IMR-90 (cell line): Measurements from ENCODE around the gene TANK. TPM values are rescaled to one million over a fixed set of nuclear protein-coding genes. Genes with fewer than 3 reads are reported as not detected.

Source experiments
- ATAC-seq: fragments of 200-7000 bp; cut with Tn5 transposase; 2 replicates; pipeline ENCODE4 v1.9.1; 2020; ENCODE audit warnings: low read depth, mild to moderate bottlenecking, moderate library complexity
- BruUV-seq: library from RNA; stranded (reverse); fragments of 400-500 nt; replicated peaks from 2 replicates; lab custom pipeline; 2021; lab: Mats Ljungman, UMichigan
- CTCF ChIA-PET: fragments of 300-600 bp; formaldehyde crosslinking; extraction: SDS; loops from one replicate; lab custom pipeline; 2021; ENCODE audit warnings: antibody characterized with exemption; lab: Yijun Ruan, JAX
- POLR2A ChIA-PET: fragments of 300-600 bp; sonication (Branson Sonifier 250); formaldehyde crosslinking; loops from one replicate; lab custom pipeline; 2022; ENCODE audit warnings: antibody characterized with exemption; ENCODE audit not compliant: unreplicated experiment; lab: Charles Lee
- DNase-seq: peaks from one replicate; pipeline ENCODE4 v3.0.0; 2013
- H2AFZ ChIP-seq: replicated peaks from 2 replicates; pipeline ENCODE3; 2013; ENCODE audit warnings: low read length, mild to moderate bottlenecking; ENCODE audit not compliant: poor library complexity
- H2AK5ac ChIP-seq: 2 replicates; pipeline ENCODE4 v1.6.1; 2013; ENCODE audit warnings: low read depth, low read length, inconsistent platforms
- H2AK9ac ChIP-seq: replicated peaks from 2 replicates; pipeline ENCODE3; 2013; ENCODE audit warnings: mild to moderate bottlenecking, low read depth, low read length, moderate library complexity; ENCODE audit not compliant: poor library complexity
- H2BK120ac ChIP-seq: 2 replicates; pipeline ENCODE4 v1.6.1; 2013; ENCODE audit warnings: low read depth, low read length, inconsistent platforms
- H2BK15ac ChIP-seq: 3 replicates; pipeline ENCODE4 v1.6.1; 2013; ENCODE audit warnings: low read depth, low read length, inconsistent platforms
- H2BK20ac ChIP-seq: 2 replicates; pipeline ENCODE4 v1.6.1; 2013; ENCODE audit warnings: low read depth, mild to moderate bottlenecking, inconsistent platforms, low read length, moderate library complexity
- H2BK5ac ChIP-seq: 2 replicates; pipeline ENCODE4 v1.6.1; 2013; ENCODE audit warnings: mild to moderate bottlenecking, low read depth, low read length, inconsistent platforms; ENCODE audit not compliant: poor library complexity, severe bottlenecking
- H3K14ac ChIP-seq: replicated peaks from 2 replicates; pipeline ENCODE4 v1.6.1; 2013; ENCODE audit warnings: low read depth, low read length, inconsistent platforms
- H3K18ac ChIP-seq: 2 replicates; pipeline ENCODE4 v1.6.1; 2013; ENCODE audit warnings: low read depth, low read length, control low read depth
- H3K23ac ChIP-seq: 2 replicates; pipeline ENCODE4 v1.6.1; 2013; ENCODE audit warnings: low read depth, low read length, inconsistent platforms
- H3K27ac ChIP-seq: 2 replicates; pipeline ENCODE4 v1.5.1; 2013; ENCODE audit warnings: mild to moderate bottlenecking, control low read depth, low read length; ENCODE audit not compliant: insufficient read depth
- H3K27me3 ChIP-seq: 2 replicates; pipeline ENCODE4 v1.6.1; 2013; ENCODE audit warnings: low read length; ENCODE audit not compliant: control insufficient read depth, insufficient read depth
- H3K36me3 ChIP-seq: 2 replicates; pipeline ENCODE4 v1.6.1; 2013; ENCODE audit warnings: low read length, mixed read lengths; ENCODE audit not compliant: control insufficient read depth, insufficient read depth
- H3K4ac ChIP-seq: 2 replicates; pipeline ENCODE4 v1.6.1; 2013; ENCODE audit warnings: low read depth, low read length, inconsistent platforms
- H3K4me1 ChIP-seq: 2 replicates; pipeline ENCODE4 v1.6.1; 2013; ENCODE audit warnings: low read length, mixed read lengths; ENCODE audit not compliant: control insufficient read depth, insufficient read depth
- H3K4me2 ChIP-seq: 2 replicates; pipeline ENCODE4 v1.6.1; 2013; ENCODE audit warnings: low read depth, mild to moderate bottlenecking, control low read depth, low read length, moderate library complexity
- H3K4me3 ChIP-seq: 2 replicates; pipeline ENCODE4 v1.5.1; 2013; ENCODE audit warnings: low read depth, mild to moderate bottlenecking, control low read depth, low read length, moderate library complexity; ENCODE audit not compliant: insufficient read depth
- H3K56ac ChIP-seq: 2 replicates; pipeline ENCODE4 v1.6.1; 2013; ENCODE audit warnings: low read length, inconsistent platforms; ENCODE audit not compliant: insufficient read depth; ENCODE audit errors: extremely low read depth
- H3K79me1 ChIP-seq, 2 experiments: 2 replicates each; pipeline ENCODE4 v1.6.1; 2013; ENCODE audit warnings: low read length in 2 of 2, inconsistent platforms in 1 of 2, low read depth in 1 of 2
- H3K9ac ChIP-seq: 2 replicates; pipeline ENCODE4 v1.6.1; 2013; ENCODE audit warnings: low read depth, low read length, control low read depth
- H3K9me1 ChIP-seq: 2 replicates; pipeline ENCODE4 v1.6.1; 2013; ENCODE audit warnings: low read length, inconsistent platforms; ENCODE audit not compliant: insufficient read depth
- H3K9me3 ChIP-seq: 2 replicates; pipeline ENCODE4 v1.6.1; 2013; ENCODE audit warnings: low read length; ENCODE audit not compliant: control insufficient read depth, insufficient read depth
- H4K20me1 ChIP-seq: 2 replicates; pipeline ENCODE4 v1.6.1; 2013; ENCODE audit warnings: low read length, inconsistent platforms; ENCODE audit not compliant: insufficient read depth
- H4K5ac ChIP-seq: 2 replicates; pipeline ENCODE4 v1.6.1; 2013; ENCODE audit warnings: mild to moderate bottlenecking, low read depth, low read length, control low read depth
- H4K8ac ChIP-seq, 2 experiments: 2 replicates each; pipeline ENCODE4 v1.6.1; 2013; ENCODE audit warnings: low read depth in 2 of 2, low read length in 2 of 2, control low read depth in 1 of 2, inconsistent platforms in 1 of 2
- H4K91ac ChIP-seq: 2 replicates; pipeline ENCODE4 v1.6.1; 2013; ENCODE audit warnings: low read depth, low read length, inconsistent platforms; ENCODE audit not compliant: insufficient read depth
- BHLHE40 ChIP-seq: fragments of 150-350 bp; IDR thresholded peaks from 2 replicates; pipeline ENCODE4 v1.6.1; 2016; ENCODE audit warnings: mild to moderate bottlenecking, low read depth, low read length
- CHD1 ChIP-seq: IDR thresholded peaks from 2 replicates; pipeline ENCODE4 v1.6.1; 2012; ENCODE audit warnings: low read depth, low read length, improper control_type of control experiment
- FOS ChIP-seq: fragments of 150-350 bp; IDR thresholded peaks from 2 replicates; pipeline ENCODE4 v1.6.1; 2016; ENCODE audit warnings: low read depth, low read length
- MAFK ChIP-seq: IDR thresholded peaks from 2 replicates; pipeline ENCODE4 v1.6.1; 2012; ENCODE audit warnings: low read depth, low read length, improper control_type of control experiment
- POLR2A ChIP-seq: IDR thresholded peaks from 2 replicates; pipeline ENCODE4 v1.6.1; 2012; ENCODE audit warnings: mild to moderate bottlenecking, low read depth, low read length
- RAD21 ChIP-seq: IDR thresholded peaks from 2 replicates; pipeline ENCODE4 v1.6.1; 2012; ENCODE audit warnings: low read length, improper control_type of control experiment
- RCOR1 ChIP-seq: IDR thresholded peaks from 2 replicates; pipeline ENCODE4 v1.6.1; 2012; ENCODE audit warnings: mild to moderate bottlenecking, low read length, improper control_type of control experiment; ENCODE audit not compliant: insufficient replicate concordance
- RFX5 ChIP-seq: IDR thresholded peaks from 2 replicates; pipeline ENCODE4 v1.8.0; 2012; ENCODE audit warnings: low read depth, mild to moderate bottlenecking, low read length, moderate library complexity
- WGBS, 2 experiments: methylation state at CpG; one replicate each; pipeline versions ENCODE4 v1.1.5 to v1.1.7; 2013; ENCODE audit warnings: missing lambda C conversion rate in 2 of 2; ENCODE audit not compliant: insufficient read length in 1 of 2; ENCODE audit errors: extremely low coverage in 2 of 2; 5-methylcytosine and 5-hydroxymethylcytosine counted together
- dilution Hi-C: fragments of 300-500 bp; cut with HindIII; formaldehyde crosslinking; loops from one replicate; pipeline ENCODE4 v1.14.3; 2018; ENCODE audit warnings: low sequenced_read_pairs; ENCODE audit not compliant: unreplicated experiment
- in situ Hi-C: fragments of 300-500 bp; cut with MboI; formaldehyde crosslinking; loops from 3 replicates; pipeline ENCODE4 v1.14.3; 2019; ENCODE audit warnings: low sequenced_read_pairs, inconsistent platforms, mixed read lengths
- intact Hi-C: fragments of 100-400 bp; cut with micrococcal nuclease; formaldehyde crosslinking; loops from 2 replicates; pipeline ENCODE4 v1.10.0; 2022
- polyA plus RNA-seq, 3 experiments: library from polyadenylated mRNA; depleted of rRNA; stranded (reverse); fragments of >200 nt; gene quantifications; 2 replicates each; pipeline ENCODE4 v1.2.3, GENCODE V29; 2012; ENCODE audit warnings: low replicate concordance in 1 of 3
- total RNA-seq: library from RNA; depleted of rRNA; stranded (reverse); fragments of >200 nt; gene quantifications from 2 replicates; pipeline ENCODE4 v1.2.3, GENCODE V29; 2012
- TF ChIP-seq, protein P1 (sequence below): conservative IDR thresholded peaks from 2 replicates; pipeline ENCODE4 v1.5.1; 2012; ENCODE audit warnings: mild to moderate bottlenecking, low read depth, low read length, improper control_type of control experiment
- TF ChIP-seq, protein P2 (sequence below): fragments of 150-350 bp; IDR thresholded peaks from 2 replicates; pipeline ENCODE4 v1.6.1; 2017; ENCODE audit warnings: mild to moderate bottlenecking, antibody characterized with exemption, low read length, low read depth
- TF ChIP-seq, protein P3 (sequence below): fragments of 150-350 bp; IDR thresholded peaks from 2 replicates; pipeline ENCODE4 v1.6.1; 2016; ENCODE audit warnings: low read depth, mild to moderate bottlenecking, low read length, moderate library complexity, borderline replicate concordance

Gene TANK
- total and polyA plus RNA-seq, 2 of the 4 experiments (the other 2 are of a cell fraction) = 25.4 to 41.9 TPM

DNA sequence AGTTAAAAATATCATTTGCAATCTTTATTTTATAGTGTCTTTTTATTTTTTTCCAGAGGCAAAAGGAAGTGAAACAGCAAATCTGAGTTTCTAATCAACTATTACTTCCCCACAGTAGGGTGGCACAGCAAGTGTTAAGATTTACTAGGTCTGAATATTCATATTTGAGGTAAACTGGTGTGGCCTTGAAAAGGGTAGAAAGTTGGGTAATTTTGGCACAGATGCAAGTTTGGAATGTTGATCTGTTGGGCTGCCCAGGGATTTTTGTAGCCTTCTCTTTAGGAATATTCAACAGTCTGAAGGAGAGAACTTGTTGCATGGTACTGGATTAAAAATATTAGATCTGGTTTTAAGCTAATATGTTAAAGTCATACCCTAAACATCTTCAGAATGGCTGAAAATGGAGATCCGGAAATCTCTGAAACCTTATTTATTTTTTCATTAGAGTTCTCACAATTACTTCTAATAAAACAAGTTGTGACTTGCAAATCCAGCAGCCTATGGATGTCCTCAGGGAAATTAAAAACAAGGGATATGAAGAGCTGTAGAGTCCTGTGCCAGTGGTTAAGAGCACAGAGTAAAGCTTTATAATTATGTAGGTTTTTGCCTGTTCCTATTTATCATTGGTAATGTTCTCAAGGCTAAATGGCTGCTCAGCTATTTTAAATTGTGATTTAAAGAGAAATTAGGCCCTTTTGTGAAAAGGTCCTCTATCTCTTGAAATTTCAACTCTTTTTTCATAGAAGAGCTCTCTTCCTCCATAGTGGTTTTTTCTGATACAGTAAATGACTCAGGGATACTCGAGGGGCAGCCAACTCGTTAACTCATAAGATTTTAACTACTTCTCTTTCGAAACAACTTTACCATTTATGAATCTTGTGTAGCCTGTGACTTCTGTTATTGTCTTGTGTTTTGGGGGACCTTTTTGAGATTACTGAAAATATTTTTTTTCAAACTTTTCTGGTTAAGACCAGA lies 11.0 kb downstream of the TANK start (continued):
- no peak for TF ChIP-seq RCOR1

DNA sequence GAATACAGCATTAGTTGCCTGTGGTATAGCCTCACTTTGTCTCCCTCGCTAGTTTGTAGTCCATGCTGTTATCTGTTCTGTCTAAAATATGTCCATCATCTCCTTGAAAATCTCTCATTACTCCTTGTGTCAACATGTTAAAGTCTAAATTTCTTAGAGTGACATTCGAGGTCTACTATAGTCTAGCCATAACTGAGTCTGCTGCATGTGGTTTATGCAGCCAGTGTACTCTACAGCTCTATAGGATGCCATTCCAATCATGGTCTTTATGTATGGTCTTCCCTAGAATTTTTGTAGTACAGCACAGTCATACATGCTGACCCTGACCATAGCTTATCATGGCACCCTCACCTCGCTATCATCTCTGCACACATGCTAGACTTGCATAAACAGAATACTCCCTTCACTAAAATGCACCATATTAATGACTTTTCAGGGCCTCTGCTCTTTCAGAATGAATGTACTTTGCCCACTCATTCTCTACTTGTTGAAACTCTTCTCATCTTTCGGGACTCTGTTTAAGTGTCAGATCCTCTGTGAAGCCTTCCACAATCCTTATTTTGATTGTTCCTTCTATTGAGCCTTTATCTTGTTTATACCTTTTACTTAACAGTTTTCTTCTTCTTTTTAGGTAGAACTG lies 12.8 kb downstream of the TANK start:
- POLR2A ChIA-PET = interaction anchor here (0.6 kb wide), 2 partner anchors 8 to 1929 kb away, joined by 5 to 9 read pairs; no protein-coding TSS in a partner anchor
- H3K18ac ChIP-seq = no peak overlapping the region
- 83% methylated on average over 1 of the region's 4 CpGs; no CpG with 5 or more reads in 1 of the 2 experiments for WGBS, 2 experiments
- in situ Hi-C loops = no loop called here
- H3K9ac ChIP-seq = no peak overlapping the region
- H4K20me1 ChIP-seq = peaks cover 10% of the 10 kb centered on the region; the same call in 1 of the 2 replicates
- no peaks in the 10 kb centered on the region for H3K27me3 ChIP-seq
- no peak overlapping the region for H3K4me3 ChIP-seq
- no peak overlapping the region for H2BK20ac ChIP-seq
- H3K4me1 ChIP-seq = peaks cover 2% of the 10 kb centered on the region; the same call in 1 of the 2 replicates
- DNase-seq (no peak), ATAC-seq (no peak)
- H3K14ac ChIP-seq = no peak overlapping the region
- no peak overlapping the region for H4K5ac ChIP-seq
- H2BK120ac ChIP-seq = no peak overlapping the region
- H3K27ac ChIP-seq = no peak overlapping the region
- no peak overlapping the region for H2AK5ac ChIP-seq
- H3K4ac ChIP-seq = no peak overlapping the region
- peaks cover 34 to 63% of the 10 kb centered on the region in 2 experiments for H3K79me1 ChIP-seq
- no peak overlapping the region for H2BK15ac ChIP-seq
- no peak overlapping the region for H3K4me2 ChIP-seq
- H3K56ac ChIP-seq = no peak overlapping the region
- intact Hi-C loops = no loop called here
- no peak overlapping the region for H4K91ac ChIP-seq
- H3K9me3 ChIP-seq = no peaks in the 10 kb centered on the region
- H2AK9ac ChIP-seq = no peak overlapping the region
- no TSS peak for BruUV-seq
- CTCF ChIA-PET = no interaction called here
- H3K9me1 ChIP-seq = peaks cover 3% of the 10 kb centered on the region; the same call in 1 of the 2 replicates
- H4K8ac ChIP-seq = no peak overlapping the region
- no peak overlapping the region for H2AFZ ChIP-seq
- peaks cover 6% of the 10 kb centered on the region; the same call in 1 of the 2 replicates for H3K36me3 ChIP-seq
- dilution Hi-C loops = no loop called here
- no peak overlapping the region for H2BK5ac ChIP-seq
- no peak overlapping the region for H3K23ac ChIP-seq
- TF ChIP-seq FOS (no peak), MAFK (no peak), BHLHE40 (no peak), POLR2A (no peak), CHD1 (no peak), RCOR1 (no peak), RFX5 (no peak), RAD21 (no peak)
- TF ChIP-seq, protein P1, sequence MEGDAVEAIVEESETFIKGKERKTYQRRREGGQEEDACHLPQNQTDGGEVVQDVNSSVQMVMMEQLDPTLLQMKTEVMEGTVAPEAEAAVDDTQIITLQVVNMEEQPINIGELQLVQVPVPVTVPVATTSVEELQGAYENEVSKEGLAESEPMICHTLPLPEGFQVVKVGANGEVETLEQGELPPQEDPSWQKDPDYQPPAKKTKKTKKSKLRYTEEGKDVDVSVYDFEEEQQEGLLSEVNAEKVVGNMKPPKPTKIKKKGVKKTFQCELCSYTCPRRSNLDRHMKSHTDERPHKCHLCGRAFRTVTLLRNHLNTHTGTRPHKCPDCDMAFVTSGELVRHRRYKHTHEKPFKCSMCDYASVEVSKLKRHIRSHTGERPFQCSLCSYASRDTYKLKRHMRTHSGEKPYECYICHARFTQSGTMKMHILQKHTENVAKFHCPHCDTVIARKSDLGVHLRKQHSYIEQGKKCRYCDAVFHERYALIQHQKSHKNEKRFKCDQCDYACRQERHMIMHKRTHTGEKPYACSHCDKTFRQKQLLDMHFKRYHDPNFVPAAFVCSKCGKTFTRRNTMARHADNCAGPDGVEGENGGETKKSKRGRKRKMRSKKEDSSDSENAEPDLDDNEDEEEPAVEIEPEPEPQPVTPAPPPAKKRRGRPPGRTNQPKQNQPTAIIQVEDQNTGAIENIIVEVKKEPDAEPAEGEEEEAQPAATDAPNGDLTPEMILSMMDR = no peak
- TF ChIP-seq, protein P2, sequence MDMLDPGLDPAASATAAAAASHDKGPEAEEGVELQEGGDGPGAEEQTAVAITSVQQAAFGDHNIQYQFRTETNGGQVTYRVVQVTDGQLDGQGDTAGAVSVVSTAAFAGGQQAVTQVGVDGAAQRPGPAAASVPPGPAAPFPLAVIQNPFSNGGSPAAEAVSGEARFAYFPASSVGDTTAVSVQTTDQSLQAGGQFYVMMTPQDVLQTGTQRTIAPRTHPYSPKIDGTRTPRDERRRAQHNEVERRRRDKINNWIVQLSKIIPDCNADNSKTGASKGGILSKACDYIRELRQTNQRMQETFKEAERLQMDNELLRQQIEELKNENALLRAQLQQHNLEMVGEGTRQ = no peak
- TF ChIP-seq, protein P3, sequence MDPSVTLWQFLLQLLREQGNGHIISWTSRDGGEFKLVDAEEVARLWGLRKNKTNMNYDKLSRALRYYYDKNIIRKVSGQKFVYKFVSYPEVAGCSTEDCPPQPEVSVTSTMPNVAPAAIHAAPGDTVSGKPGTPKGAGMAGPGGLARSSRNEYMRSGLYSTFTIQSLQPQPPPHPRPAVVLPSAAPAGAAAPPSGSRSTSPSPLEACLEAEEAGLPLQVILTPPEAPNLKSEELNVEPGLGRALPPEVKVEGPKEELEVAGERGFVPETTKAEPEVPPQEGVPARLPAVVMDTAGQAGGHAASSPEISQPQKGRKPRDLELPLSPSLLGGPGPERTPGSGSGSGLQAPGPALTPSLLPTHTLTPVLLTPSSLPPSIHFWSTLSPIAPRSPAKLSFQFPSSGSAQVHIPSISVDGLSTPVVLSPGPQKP = no peak
